Measurements from ENCODE around the gene DYTN.

The DYTN gene

GRCh38 chr2:206616151-206616550, 102.0 kb downstream of the DYTN start:
- no peak for DNase-seq (ENCODE audit: low read depth in 1 of 2, low spot score in 1 of 2)

DNA sequence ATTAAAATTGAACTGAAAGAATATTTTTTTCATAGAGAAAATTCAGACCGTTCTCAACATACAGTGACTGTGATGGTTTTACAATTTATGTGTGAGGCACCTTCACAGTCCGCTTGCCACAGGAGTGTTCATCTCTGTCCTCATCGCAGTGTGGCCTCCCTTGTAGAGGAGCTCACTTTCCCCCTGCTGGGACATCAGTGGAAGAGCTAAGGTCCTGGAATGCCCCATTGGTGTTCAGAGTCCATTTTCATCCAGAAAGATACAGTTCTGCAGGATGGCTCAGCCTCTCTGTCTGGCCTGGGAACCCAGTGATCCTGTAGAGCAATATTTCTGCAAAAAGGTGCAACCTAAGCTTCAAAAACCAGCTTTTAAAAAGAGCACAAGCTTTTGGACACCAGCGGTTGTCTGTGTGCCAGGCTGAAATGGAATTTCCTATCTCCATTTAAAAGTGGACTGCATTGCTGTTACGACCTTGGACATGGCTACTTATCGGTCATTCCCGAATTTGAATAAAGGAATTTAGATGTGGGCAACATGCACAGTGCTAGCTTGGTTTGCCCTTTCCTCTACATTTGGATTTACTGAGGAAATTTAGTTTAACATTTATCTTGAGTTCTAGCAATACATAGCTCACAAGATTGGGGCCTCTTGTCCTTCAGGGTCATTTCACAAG, 102.6 kb downstream of the DYTN start:
- no peak for DNase-seq (ENCODE audit: low read depth in 1 of 2, low spot score in 1 of 2)

DNA sequence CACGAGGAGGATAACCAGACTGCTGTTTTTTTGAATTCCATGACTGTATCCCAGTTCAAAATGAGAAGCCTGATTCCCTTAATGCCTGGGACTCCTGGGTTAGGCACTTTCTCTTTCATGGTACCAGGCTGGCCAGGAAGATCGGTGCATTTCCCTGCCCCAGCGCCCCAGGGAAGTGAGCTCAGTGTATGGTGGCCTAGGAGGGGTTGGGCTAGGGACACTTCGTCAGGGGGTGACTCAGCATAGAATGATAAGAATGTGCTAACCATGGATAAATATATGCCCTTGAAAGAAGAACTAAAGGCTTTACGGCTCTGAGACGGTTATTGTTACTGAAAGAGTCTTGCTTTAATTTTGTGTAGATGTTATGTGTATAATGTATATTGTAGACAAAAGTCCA, 103.4 kb downstream of the DYTN start:
- no peak for DNase-seq (ENCODE audit: low read depth in 1 of 2, low spot score in 1 of 2)

- DNase-seq (ENCODE audit: low read depth in 1 of 2, low spot score in 1 of 2) = no peak
Observed at GRCh38 chr2:206611736-206612135, 106.5 kb downstream of the DYTN start.

DNA sequence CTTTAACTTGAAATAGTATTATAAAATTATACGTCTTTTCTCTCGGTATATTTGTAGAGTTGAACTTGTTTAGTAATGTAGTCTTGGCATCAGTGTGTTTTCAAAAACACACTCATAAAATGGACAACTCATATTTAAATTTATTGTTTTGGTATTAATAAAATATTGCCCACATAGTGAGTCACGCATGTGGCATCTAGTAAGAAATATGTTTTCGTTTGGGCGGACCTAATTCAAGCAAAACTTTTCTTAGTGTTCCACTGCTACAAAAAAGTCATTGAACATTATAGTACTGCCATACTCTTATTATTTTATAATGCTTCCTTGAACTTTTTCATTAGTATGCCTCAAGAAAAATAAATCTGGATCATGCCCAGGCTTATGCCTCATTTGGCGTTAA, 107.0 kb downstream of the DYTN start:
- no peak for DNase-seq (ENCODE audit: low read depth in 1 of 2, low spot score in 1 of 2)

- no peak for DNase-seq (ENCODE audit: low read depth in 1 of 2, low spot score in 1 of 2)
Observed at GRCh38 chr2:206610451-206610850, 107.7 kb downstream of the DYTN start.

GRCh38 chr2:206603243-206603642, 115.0 kb downstream of the DYTN start:
- no peak for DNase-seq (ENCODE audit: low read depth in 1 of 2, low spot score in 1 of 2)

Data from activated CD4-positive, alpha-beta T cell treated with anti-CD3 and anti-CD28 coated beads, Interleukin-2, amount 50 U/mL, for 24 hours (primary cell).